ENCODE data around the gene TMEM51. TPM values are rescaled to one million over a fixed set of nuclear protein-coding genes. Genes with fewer than 3 reads are reported as not detected.
A peak's percentile ranks its signal among the peaks of the same experiment; 100 is the strongest.

The TMEM51 gene
- total and polyA plus RNA-seq, 2 of the 13 experiments (the other 11 are each of a cell fraction or from before 2014, with no cell fraction given) = 12.2 to 22.3 TPM

DNA sequence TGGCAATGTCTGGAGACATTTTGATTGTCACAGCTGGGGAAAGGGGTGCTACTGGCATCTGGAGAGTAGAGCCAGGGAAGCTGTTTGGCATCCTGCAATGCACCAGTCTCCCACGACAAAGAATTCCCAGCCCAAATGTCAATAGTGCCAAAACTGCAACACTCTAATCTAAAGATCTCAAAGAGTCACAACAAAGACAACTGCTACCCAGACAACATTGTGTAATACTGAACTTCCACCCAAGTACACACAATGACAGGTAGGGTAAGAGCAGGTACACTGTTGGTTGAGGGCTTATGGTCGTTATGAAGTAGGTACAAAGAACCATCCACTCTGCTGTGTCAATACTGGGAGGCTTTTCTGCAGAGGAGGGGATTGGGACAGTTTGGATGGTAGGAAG, 8.2 kb upstream of the TMEM51 start (continued):
- TF ChIP-seq, protein P1, sequence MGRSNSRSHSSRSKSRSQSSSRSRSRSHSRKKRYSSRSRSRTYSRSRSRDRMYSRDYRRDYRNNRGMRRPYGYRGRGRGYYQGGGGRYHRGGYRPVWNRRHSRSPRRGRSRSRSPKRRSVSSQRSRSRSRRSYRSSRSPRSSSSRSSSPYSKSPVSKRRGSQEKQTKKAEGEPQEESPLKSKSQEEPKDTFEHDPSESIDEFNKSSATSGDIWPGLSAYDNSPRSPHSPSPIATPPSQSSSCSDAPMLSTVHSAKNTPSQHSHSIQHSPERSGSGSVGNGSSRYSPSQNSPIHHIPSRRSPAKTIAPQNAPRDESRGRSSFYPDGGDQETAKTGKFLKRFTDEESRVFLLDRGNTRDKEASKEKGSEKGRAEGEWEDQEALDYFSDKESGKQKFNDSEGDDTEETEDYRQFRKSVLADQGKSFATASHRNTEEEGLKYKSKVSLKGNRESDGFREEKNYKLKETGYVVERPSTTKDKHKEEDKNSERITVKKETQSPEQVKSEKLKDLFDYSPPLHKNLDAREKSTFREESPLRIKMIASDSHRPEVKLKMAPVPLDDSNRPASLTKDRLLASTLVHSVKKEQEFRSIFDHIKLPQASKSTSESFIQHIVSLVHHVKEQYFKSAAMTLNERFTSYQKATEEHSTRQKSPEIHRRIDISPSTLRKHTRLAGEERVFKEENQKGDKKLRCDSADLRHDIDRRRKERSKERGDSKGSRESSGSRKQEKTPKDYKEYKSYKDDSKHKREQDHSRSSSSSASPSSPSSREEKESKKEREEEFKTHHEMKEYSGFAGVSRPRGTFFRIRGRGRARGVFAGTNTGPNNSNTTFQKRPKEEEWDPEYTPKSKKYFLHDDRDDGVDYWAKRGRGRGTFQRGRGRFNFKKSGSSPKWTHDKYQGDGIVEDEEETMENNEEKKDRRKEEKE (IDR thresholded peaks at IDR 0.05) = no peak
- TF ChIP-seq ZNF704 (CRISPR knock-in tag; IDR thresholded peaks at IDR 0.05; ENCODE audit: borderline replicate concordance) = no peak
- TF ChIP-seq SATB2 (CRISPR knock-in tag; IDR thresholded peaks at IDR 0.05) = no peak
- no peak for TF ChIP-seq ZNF225 (CRISPR knock-in tag; IDR thresholded peaks at IDR 0.05)
- no peak for TF ChIP-seq ZIK1 (CRISPR knock-in tag; IDR thresholded peaks at IDR 0.05; ENCODE audit: borderline replicate concordance, low read depth)
- no peak for TF ChIP-seq ZNF709 (CRISPR knock-in tag; IDR thresholded peaks at IDR 0.05)
- peak; percentile 61 for TF ChIP-seq FOSL2 (CRISPR knock-in tag; IDR thresholded peaks at IDR 0.05)
- TF ChIP-seq TP53 (CRISPR knock-in tag; conservative IDR thresholded peaks at IDR 0.05) = no peak
- TF ChIP-seq THRA (CRISPR knock-in tag; IDR thresholded peaks at IDR 0.05; ENCODE audit: borderline replicate concordance) = peak; percentile 78; the same call in 1 of the 2 replicates
- peak; percentile 94 for TF ChIP-seq BCL6 (CRISPR knock-in tag; IDR thresholded peaks at IDR 0.05)
- TF ChIP-seq FOXP1 (IDR thresholded peaks at IDR 0.05) = peak; percentile 91
- peak; percentile 97 for TF ChIP-seq FOXP1 (CRISPR knock-in tag; IDR thresholded peaks at IDR 0.05)
- TF ChIP-seq ATRX (CRISPR knock-in tag; IDR thresholded peaks at IDR 0.05; ENCODE audit: borderline replicate concordance) = no peak
- peak; percentile 73; the same call in 1 of the 2 replicates for TF ChIP-seq ERF (CRISPR knock-in tag; IDR thresholded peaks at IDR 0.05)
- no peak for TF ChIP-seq ZNF768 (CRISPR knock-in tag; IDR thresholded peaks at IDR 0.05)
- TF ChIP-seq, protein P2, sequence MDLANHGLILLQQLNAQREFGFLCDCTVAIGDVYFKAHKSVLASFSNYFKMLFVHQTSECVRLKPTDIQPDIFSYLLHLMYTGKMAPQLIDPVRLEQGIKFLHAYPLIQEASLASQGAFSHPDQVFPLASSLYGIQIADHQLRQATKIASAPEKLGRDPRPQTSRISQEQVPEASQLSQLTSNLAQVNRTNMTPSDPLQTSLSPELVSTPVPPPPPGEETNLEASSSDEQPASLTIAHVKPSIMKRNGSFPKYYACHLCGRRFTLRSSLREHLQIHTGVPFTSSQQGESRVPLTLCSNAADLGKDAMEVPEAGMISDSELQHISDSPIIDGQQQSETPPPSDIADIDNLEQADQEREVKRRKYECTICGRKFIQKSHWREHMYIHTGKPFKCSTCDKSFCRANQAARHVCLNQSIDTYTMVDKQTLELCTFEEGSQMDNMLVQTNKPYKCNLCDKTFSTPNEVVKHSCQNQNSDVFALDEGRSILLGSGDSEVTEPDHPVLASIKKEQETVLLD (CRISPR knock-in tag; IDR thresholded peaks at IDR 0.05; ENCODE audit: low read depth) = 0 out of 2 replicates have a peak, but pooled peaks have one; percentile 20
- TF ChIP-seq MAFG (CRISPR knock-in tag; IDR thresholded peaks at IDR 0.05) = no peak
- TF ChIP-seq RFXANK (CRISPR knock-in tag; IDR thresholded peaks at IDR 0.05) = no peak
- no peak for TF ChIP-seq ZNF879 (CRISPR knock-in tag; IDR thresholded peaks at IDR 0.05)
- TF ChIP-seq MTF2 (CRISPR knock-in tag; IDR thresholded peaks at IDR 0.05; ENCODE audit: borderline replicate concordance) = no peak
- TF ChIP-seq MXI1 (IDR thresholded peaks at IDR 0.05; ENCODE audit: borderline replicate concordance, low read depth, low read length) = no peak
- TF ChIP-seq ZFP90 (CRISPR knock-in tag; IDR thresholded peaks at IDR 0.05; ENCODE audit: borderline replicate concordance) = no peak
- TF ChIP-seq ZNF549 (CRISPR knock-in tag; IDR thresholded peaks at IDR 0.05) = no peak
- no peak for TF ChIP-seq ZNF512B (CRISPR knock-in tag; IDR thresholded peaks at IDR 0.05; ENCODE audit: borderline replicate concordance)
